Common myeloid progenitor, CD34-positive (primary cell): ENCODE results near the gene BTN2A1.
A peak's percentile ranks its signal among the peaks of the same experiment; 100 is the strongest.

ENCODE experiments used
- CTCF ChIA-PET: fragments of 350-600 bp; sonication (Branson Sonifier 250); formaldehyde crosslinking; loops from one replicate; lab custom pipeline; 2021; ENCODE audit warnings: antibody characterized with exemption; lab: Charles Lee
- POLR2A ChIA-PET: fragments of 350-600 bp; sonication (Branson Sonifier 250); formaldehyde crosslinking; loops from one replicate; lab custom pipeline; 2021; ENCODE audit warnings: antibody characterized with exemption; lab: Charles Lee
- DNase-seq, 3 donors: peaks; one replicate each; pipeline versions ENCODE4 v3.0.0 to v3.0.0-alpha.2; 2013
- H3K27ac ChIP-seq, 2 experiments: 1 replicate in 1 of 2; 2 replicates in 1 of 2; pipeline ENCODE4 v1.7.0; 2013; ENCODE audit warnings: inconsistent platforms in 2 of 2, low read length in 2 of 2, mild to moderate bottlenecking in 2 of 2, low read depth in 1 of 2, moderate library complexity in 1 of 2; ENCODE audit not compliant: severe bottlenecking in 2 of 2, insufficient read depth in 1 of 2, poor library complexity in 1 of 2
- H3K27me3 ChIP-seq, 5 experiments: replicated peaks in 2 of 5; 1 replicate in 3 of 5; 2 replicates in 2 of 5; pipeline versions ENCODE4 v1.6.1 to v1.7.0; 2013; ENCODE audit warnings: low read length in 4 of 5, mild to moderate bottlenecking in 2 of 5, moderate library complexity in 2 of 5, inconsistent platforms in 1 of 5; ENCODE audit not compliant: insufficient read depth in 5 of 5, control insufficient read depth in 4 of 5
- H3K36me3 ChIP-seq, 4 experiments: 1 replicate in 2 of 4; 2 replicates in 2 of 4; pipeline versions ENCODE4 v1.6.1 to v1.7.0; 2013; ENCODE audit warnings: low read length in 3 of 4, control low read depth in 1 of 4, mild to moderate bottlenecking in 1 of 4; ENCODE audit not compliant: control insufficient read depth in 4 of 4, insufficient read depth in 4 of 4
- H3K4me1 ChIP-seq, 4 experiments: 1 replicate in 3 of 4; 2 replicates in 1 of 4; pipeline versions ENCODE4 v1.6.1 to v1.7.1; 2013; ENCODE audit warnings: low read length in 3 of 4, mild to moderate bottlenecking in 3 of 4, control low read depth in 1 of 4, inconsistent platforms in 1 of 4, moderate library complexity in 1 of 4; ENCODE audit not compliant: control insufficient read depth in 4 of 4, insufficient read depth in 4 of 4; ENCODE audit errors: control extremely low read depth in 1 of 4
- H3K4me3 ChIP-seq, 7 experiments: 1 replicate in 4 of 7; 2 replicates in 3 of 7; pipeline versions ENCODE4 v1.5.1 to v1.7.0; 2013; ENCODE audit warnings: mild to moderate bottlenecking in 7 of 7, low read length in 6 of 7, moderate library complexity in 6 of 7, inconsistent platforms in 2 of 7, low read depth in 2 of 7, control low read depth in 1 of 7; ENCODE audit not compliant: insufficient read depth in 4 of 7, control insufficient read depth in 1 of 7; ENCODE audit errors: extremely low read depth in 1 of 7
- H3K9me3 ChIP-seq, 5 experiments: 1 replicate in 4 of 5; 2 replicates in 1 of 5; pipeline versions ENCODE4 v1.6.1 to v1.7.1; 2013; ENCODE audit warnings: low read length in 4 of 5, mild to moderate bottlenecking in 2 of 5, inconsistent platforms in 1 of 5, low read depth in 1 of 5, moderate library complexity in 1 of 5; ENCODE audit not compliant: control insufficient read depth in 4 of 5, insufficient read depth in 2 of 5; ENCODE audit errors: control extremely low read depth in 1 of 5
- WGBS: methylation state at CpG from one replicate; pipeline ENCODE4 v1.1.5; 2013; ENCODE audit not compliant: insufficient coverage; 5-methylcytosine and 5-hydroxymethylcytosine counted together

The BTN2A1 gene

GRCh38 chr6:26472549-26473290, 15.0 kb downstream of the BTN2A1 start:
- H3K27ac ChIP-seq = peak overlapping the region in 1 of 2 experiments; percentile 91
- H3K9me3 ChIP-seq = peaks cover 0 to 7% (median 0%) of the 10 kb centered on the region in 5 experiments
- peak in 1 of 3 donors; percentile 16 for DNase-seq
- ChIA-PET CTCF (interaction anchor here (0.9 to 2.4 kb wide), 4 partner anchors 18 to 132 kb away, joined by 3 to 9 read pairs (median 5); no protein-coding TSS in a partner anchor), POLR2A (no interaction called here)
- H3K4me3 ChIP-seq = peak overlapping the region in 3 of 7 experiments; percentile 16 to 87 (median 69)
- peaks cover 4 to 18% (median 12%) of the 10 kb centered on the region in 4 experiments for H3K36me3 ChIP-seq
- H3K4me1 ChIP-seq = peaks cover 17 to 39% (median 29%) of the 10 kb centered on the region in 4 experiments
- 93% methylated on average over 4 of the region's 4 CpGs for WGBS
- no peaks in the 10 kb centered on the region for H3K27me3 ChIP-seq

- ChIA-PET POLR2A (interaction anchor here (1.2 to 1.7 kb wide), 2 partner anchors 12 to 128 kb away, joined by 3 to 6 read pairs; no protein-coding TSS in a partner anchor), CTCF (interaction anchor here (1.1 to 2.4 kb wide), 5 partner anchors 10 to 132 kb away, joined by 3 to 9 read pairs (median 5); no protein-coding TSS in a partner anchor)
- Histone ChIP-seq H3K4me3 (peak overlapping the region in 6 of 7 experiments; percentile 61 to 98 (median 76)), H3K9me3 (peaks cover 0 to 7% (median 0%) of the 10 kb centered on the region in 5 experiments), H3K27ac (peak overlapping the region in 1 of 2 experiments; percentile 91), H3K4me1 (peaks cover 17 to 45% (median 32%) of the 10 kb centered on the region in 4 experiments), H3K36me3 (peaks cover 4 to 11% (median 9%) of the 10 kb centered on the region in 4 experiments), H3K27me3 (no peaks in the 10 kb centered on the region)
- no CpG with 5 or more reads among the region's 1 CpG for WGBS
- DNase-seq = no peak
These were observed 15.6 kb downstream of the BTN2A1 start for GRCh38 chr6:26473429-26473757.

GRCh38 chr6:26473758-26474438, 16.1 kb downstream of the BTN2A1 start:
- peak; percentile 93 to 98 (median 97) for DNase-seq
- H3K9me3 ChIP-seq = peaks cover 0 to 7% (median 0%) of the 10 kb centered on the region in 5 experiments
- H3K27me3 ChIP-seq = no peaks in the 10 kb centered on the region
- peak overlapping the region in 6 of 7 experiments; percentile 61 to 98 (median 76) for H3K4me3 ChIP-seq
- 0% methylated on average over 6 of the region's 12 CpGs for WGBS
- H3K4me1 ChIP-seq = peaks cover 17 to 50% (median 35%) of the 10 kb centered on the region in 4 experiments
- CTCF ChIA-PET = interaction anchor here (0.8 to 2.4 kb wide), 8 partner anchors 11 to 144 kb away, joined by 3 to 9 read pairs (median 4); no protein-coding TSS in a partner anchor
- H3K36me3 ChIP-seq = peaks cover 4 to 6% (median 4%) of the 10 kb centered on the region in 4 experiments
- POLR2A ChIA-PET = interaction anchor here (1.2 to 1.7 kb wide), 2 partner anchors 11 to 128 kb away, joined by 3 to 6 read pairs; no protein-coding TSS in a partner anchor
- H3K27ac ChIP-seq = peak overlapping the region; percentile 82 to 91

- WGBS = 75% methylated on average over 2 of the region's 2 CpGs
- H3K36me3 ChIP-seq = peaks cover 0 to 2% (median under 1%) of the 10 kb centered on the region in 4 experiments
- ChIA-PET POLR2A (interaction anchor here (0.7 to 1.7 kb wide), 3 partner anchors 11 to 129 kb away, joined by 3 to 6 read pairs (median 4); no protein-coding TSS in a partner anchor), CTCF (interaction anchor here (0.8 to 2.4 kb wide), 9 partner anchors 9 to 144 kb away, joined by 3 to 9 read pairs (median 4); no protein-coding TSS in a partner anchor)
- no peak for DNase-seq
- peaks cover 17 to 56% (median 38%) of the 10 kb centered on the region in 4 experiments for H3K4me1 ChIP-seq
- no peaks in the 10 kb centered on the region for H3K27me3 ChIP-seq
- H3K9me3 ChIP-seq = peaks cover 0 to 7% (median 0%) of the 10 kb centered on the region in 5 experiments
- H3K4me3 ChIP-seq = peak overlapping the region in 6 of 7 experiments; percentile 61 to 98 (median 76)
- H3K27ac ChIP-seq = peak overlapping the region; percentile 82 to 91
These were observed 16.7 kb downstream of the BTN2A1 start for GRCh38 chr6:26474439-26474881.

- POLR2A ChIA-PET = no interaction called here
- no peaks in the 10 kb centered on the region for H3K36me3 ChIP-seq
- 100% methylated on average over 3 of the region's 7 CpGs for WGBS
- DNase-seq = no peak
- peak overlapping the region in 1 of 2 experiments; percentile 91 for H3K27ac ChIP-seq
- H3K4me3 ChIP-seq = no peak overlapping the region
- peaks cover 0 to 7% (median 2%) of the 10 kb centered on the region in 5 experiments for H3K9me3 ChIP-seq
- no peaks in the 10 kb centered on the region for H3K27me3 ChIP-seq
- CTCF ChIA-PET = interaction anchor here (0.5 to 2.8 kb wide), 5 partner anchors 9 to 20 kb away, joined by 3 to 11 read pairs (median 3); no protein-coding TSS in a partner anchor
- H3K4me1 ChIP-seq = peaks cover 17 to 59% (median 38%) of the 10 kb centered on the region in 4 experiments
These were observed 18.3 kb downstream of the BTN2A1 start for GRCh38 chr6:26475823-26476729.

GRCh38 chr6:26476896-26477295, 19.1 kb downstream of the BTN2A1 start:
- Histone ChIP-seq H3K27ac (no peak overlapping the region), H3K4me3 (no peak overlapping the region), H3K9me3 (peaks cover 0 to 5% (median 3%) of the 10 kb centered on the region in 5 experiments), H3K36me3 (no peaks in the 10 kb centered on the region), H3K27me3 (no peaks in the 10 kb centered on the region), H3K4me1 (peaks cover 17 to 59% (median 38%) of the 10 kb centered on the region in 4 experiments)
- POLR2A ChIA-PET = no interaction called here
- CTCF ChIA-PET = interaction anchor here (0.6 to 2.8 kb wide), 2 partner anchors 8 to 15 kb away, joined by 3 to 11 read pairs; no protein-coding TSS in a partner anchor
- WGBS = no CpG with 5 or more reads among the region's 4 CpGs
- DNase-seq = no peak
